ENCODE measurements around the gene IL12B.

Gene IL12B

GRCh38 chr5:159332800-159333544 lies 2.7 kb upstream of the IL12B start:
- Histone ChIP-seq H3K27me3 (ENCODE audit: control insufficient read depth, insufficient read depth, low read length) (peaks cover 8% of the 10 kb centered on the region; the same call in 1 of the 2 replicates), H3K4me3 (ENCODE audit: low read depth, low read length) (no peak overlapping the region), H3K36me3 (ENCODE audit: control insufficient read depth, insufficient read depth, low read length) (no peaks in the 10 kb centered on the region), H3K9me3 (ENCODE audit: control insufficient read depth, insufficient read depth, low read depth, low read length) (no peaks in the 10 kb centered on the region), H3K27ac (ENCODE audit: low read depth, low read length) (no peak overlapping the region), H3K9ac (ENCODE audit: low read length) (no peak overlapping the region), H3K4me1 (ENCODE audit: control insufficient read depth, insufficient read depth, low read length) (no peaks in the 10 kb centered on the region)

- H3K9ac ChIP-seq (ENCODE audit: low read length) = peak overlapping the region; percentile 41
- no peak overlapping the region for H3K27ac ChIP-seq (ENCODE audit: low read depth, low read length)
- no peaks in the 10 kb centered on the region for H3K9me3 ChIP-seq (ENCODE audit: control insufficient read depth, insufficient read depth, low read depth, low read length)
- H3K27me3 ChIP-seq (ENCODE audit: control insufficient read depth, insufficient read depth, low read length) = peaks cover 8% of the 10 kb centered on the region; the same call in 1 of the 2 replicates
- peak overlapping the region; percentile 61 for H3K4me3 ChIP-seq (ENCODE audit: low read depth, low read length)
- H3K4me1 ChIP-seq (ENCODE audit: control insufficient read depth, insufficient read depth, low read length) = no peaks in the 10 kb centered on the region
- H3K36me3 ChIP-seq (ENCODE audit: control insufficient read depth, insufficient read depth, low read length) = no peaks in the 10 kb centered on the region
Measured at GRCh38 chr5:159331093-159331973, 1.0 kb upstream of the IL12B start.

GRCh38 chr5:159324986-159325385 lies 5.3 kb downstream of the IL12B start:
- Histone ChIP-seq H3K36me3 (ENCODE audit: control insufficient read depth, insufficient read depth, low read length) (no peaks in the 10 kb centered on the region), H3K27ac (ENCODE audit: low read depth, low read length) (no peak overlapping the region), H3K4me3 (ENCODE audit: low read depth, low read length) (no peak overlapping the region), H3K4me1 (ENCODE audit: control insufficient read depth, insufficient read depth, low read length) (no peaks in the 10 kb centered on the region), H3K27me3 (ENCODE audit: control insufficient read depth, insufficient read depth, low read length) (peaks cover 4% of the 10 kb centered on the region; the same call in 1 of the 2 replicates), H3K9ac (ENCODE audit: low read length) (no peak overlapping the region), H3K9me3 (ENCODE audit: control insufficient read depth, insufficient read depth, low read depth, low read length) (no peaks in the 10 kb centered on the region)

- Histone ChIP-seq H3K9me3 (ENCODE audit: control insufficient read depth, insufficient read depth, low read depth, low read length) (no peaks in the 10 kb centered on the region), H3K27ac (ENCODE audit: low read depth, low read length) (no peak overlapping the region), H3K27me3 (ENCODE audit: control insufficient read depth, insufficient read depth, low read length) (peaks cover 4% of the 10 kb centered on the region; the same call in 1 of the 2 replicates), H3K4me1 (ENCODE audit: control insufficient read depth, insufficient read depth, low read length) (no peaks in the 10 kb centered on the region), H3K4me3 (ENCODE audit: low read depth, low read length) (no peak overlapping the region), H3K36me3 (ENCODE audit: control insufficient read depth, insufficient read depth, low read length) (no peaks in the 10 kb centered on the region), H3K9ac (ENCODE audit: low read length) (no peak overlapping the region)
Measured at GRCh38 chr5:159324102-159324755, 6.1 kb downstream of the IL12B start.

- no peak overlapping the region for H3K9ac ChIP-seq (ENCODE audit: low read length)
- no peak overlapping the region for H3K4me3 ChIP-seq (ENCODE audit: low read depth, low read length)
- no peak overlapping the region for H3K27ac ChIP-seq (ENCODE audit: low read depth, low read length)
- H3K4me1 ChIP-seq (ENCODE audit: control insufficient read depth, insufficient read depth, low read length) = no peaks in the 10 kb centered on the region
- H3K9me3 ChIP-seq (ENCODE audit: control insufficient read depth, insufficient read depth, low read depth, low read length) = no peaks in the 10 kb centered on the region
- H3K27me3 ChIP-seq (ENCODE audit: control insufficient read depth, insufficient read depth, low read length) = no peaks in the 10 kb centered on the region
- H3K36me3 ChIP-seq (ENCODE audit: control insufficient read depth, insufficient read depth, low read length) = no peaks in the 10 kb centered on the region
Measured at GRCh38 chr5:159322180-159322579, 8.1 kb downstream of the IL12B start.

GRCh38 chr5:159319832-159320231 lies 10.5 kb downstream of the IL12B start:
- Histone ChIP-seq H3K36me3 (ENCODE audit: control insufficient read depth, insufficient read depth, low read length) (no peaks in the 10 kb centered on the region), H3K27me3 (ENCODE audit: control insufficient read depth, insufficient read depth, low read length) (no peaks in the 10 kb centered on the region), H3K4me3 (ENCODE audit: low read depth, low read length) (no peak overlapping the region), H3K27ac (ENCODE audit: low read depth, low read length) (no peak overlapping the region), H3K9me3 (ENCODE audit: control insufficient read depth, insufficient read depth, low read depth, low read length) (no peaks in the 10 kb centered on the region), H3K4me1 (ENCODE audit: control insufficient read depth, insufficient read depth, low read length) (no peaks in the 10 kb centered on the region), H3K9ac (ENCODE audit: low read length) (no peak overlapping the region)

- H3K27me3 ChIP-seq (ENCODE audit: control insufficient read depth, insufficient read depth, low read length) = no peaks in the 10 kb centered on the region
- H3K9me3 ChIP-seq (ENCODE audit: control insufficient read depth, insufficient read depth, low read depth, low read length) = no peaks in the 10 kb centered on the region
- H3K36me3 ChIP-seq (ENCODE audit: control insufficient read depth, insufficient read depth, low read length) = no peaks in the 10 kb centered on the region
- H3K4me3 ChIP-seq (ENCODE audit: low read depth, low read length) = no peak overlapping the region
- no peak overlapping the region for H3K27ac ChIP-seq (ENCODE audit: low read depth, low read length)
- H3K9ac ChIP-seq (ENCODE audit: low read length) = no peak overlapping the region
- no peaks in the 10 kb centered on the region for H3K4me1 ChIP-seq (ENCODE audit: control insufficient read depth, insufficient read depth, low read length)
Measured at GRCh38 chr5:159319363-159319762, 10.9 kb downstream of the IL12B start.

- Histone ChIP-seq H3K27me3 (ENCODE audit: control insufficient read depth, insufficient read depth, low read length) (no peaks in the 10 kb centered on the region), H3K4me1 (ENCODE audit: control insufficient read depth, insufficient read depth, low read length) (no peaks in the 10 kb centered on the region), H3K27ac (ENCODE audit: low read depth, low read length) (no peak overlapping the region), H3K36me3 (ENCODE audit: control insufficient read depth, insufficient read depth, low read length) (no peaks in the 10 kb centered on the region), H3K4me3 (ENCODE audit: low read depth, low read length) (no peak overlapping the region), H3K9me3 (ENCODE audit: control insufficient read depth, insufficient read depth, low read depth, low read length) (no peaks in the 10 kb centered on the region), H3K9ac (ENCODE audit: low read length) (no peak overlapping the region)
Measured at GRCh38 chr5:159318448-159318847, 11.8 kb downstream of the IL12B start.

GRCh38 chr5:159317849-159318248 lies 12.4 kb downstream of the IL12B start:
- no peaks in the 10 kb centered on the region for H3K9me3 ChIP-seq (ENCODE audit: control insufficient read depth, insufficient read depth, low read depth, low read length)
- no peaks in the 10 kb centered on the region for H3K36me3 ChIP-seq (ENCODE audit: control insufficient read depth, insufficient read depth, low read length)
- H3K9ac ChIP-seq (ENCODE audit: low read length) = no peak overlapping the region
- H3K4me3 ChIP-seq (ENCODE audit: low read depth, low read length) = no peak overlapping the region
- H3K27ac ChIP-seq (ENCODE audit: low read depth, low read length) = no peak overlapping the region
- no peaks in the 10 kb centered on the region for H3K27me3 ChIP-seq (ENCODE audit: control insufficient read depth, insufficient read depth, low read length)
- H3K4me1 ChIP-seq (ENCODE audit: control insufficient read depth, insufficient read depth, low read length) = no peaks in the 10 kb centered on the region

- Histone ChIP-seq H3K9ac (ENCODE audit: low read length) (no peak overlapping the region), H3K4me1 (ENCODE audit: control insufficient read depth, insufficient read depth, low read length) (no peaks in the 10 kb centered on the region), H3K9me3 (ENCODE audit: control insufficient read depth, insufficient read depth, low read depth, low read length) (no peaks in the 10 kb centered on the region), H3K4me3 (ENCODE audit: low read depth, low read length) (no peak overlapping the region), H3K27me3 (ENCODE audit: control insufficient read depth, insufficient read depth, low read length) (peaks cover 7% of the 10 kb centered on the region), H3K36me3 (ENCODE audit: control insufficient read depth, insufficient read depth, low read length) (no peaks in the 10 kb centered on the region), H3K27ac (ENCODE audit: low read depth, low read length) (no peak overlapping the region)
Measured at GRCh38 chr5:159316519-159317383, 13.5 kb downstream of the IL12B start.
